Stomach (tissue), 4 donors: ENCODE results near the gene RIMS1.

ENCODE experiments used
- EP300 ChIP-seq: sonication (generic); formaldehyde crosslinking; IDR thresholded peaks from one replicate; pipeline ENCODE4 v1.6.1; 2017; ENCODE audit warnings: antibody characterized with exemption
- POLR2A ChIP-seq, 4 donors: fragments of 450-650 bp; IDR thresholded peaks; one replicate each; pipeline ENCODE4 v1.6.1; 2016; ENCODE audit warnings: antibody characterized with exemption in 4 of 4, control low read depth in 2 of 4, mild to moderate bottlenecking in 1 of 4, moderate library complexity in 1 of 4
- POLR2AphosphoS5 ChIP-seq, 3 donors: sonication (generic); formaldehyde crosslinking; IDR thresholded peaks; one replicate each; pipeline ENCODE4 v1.6.1; 2016; ENCODE audit warnings: antibody characterized with exemption in 3 of 3
- TF ChIP-seq, protein P1 (sequence below), 7 experiments: fragments of 450-650 bp in 4 of 7; fragments of 200-600 bp in 3 of 7; sonication (generic) in 3 of 7; IDR thresholded peaks; one replicate each; pipeline ENCODE4 v1.5.1; 2016 to 2019; ENCODE audit warnings: antibody characterized with exemption in 7 of 7, control low read depth in 2 of 7, mild to moderate bottlenecking in 1 of 7

- TF ChIP-seq, protein P1, sequence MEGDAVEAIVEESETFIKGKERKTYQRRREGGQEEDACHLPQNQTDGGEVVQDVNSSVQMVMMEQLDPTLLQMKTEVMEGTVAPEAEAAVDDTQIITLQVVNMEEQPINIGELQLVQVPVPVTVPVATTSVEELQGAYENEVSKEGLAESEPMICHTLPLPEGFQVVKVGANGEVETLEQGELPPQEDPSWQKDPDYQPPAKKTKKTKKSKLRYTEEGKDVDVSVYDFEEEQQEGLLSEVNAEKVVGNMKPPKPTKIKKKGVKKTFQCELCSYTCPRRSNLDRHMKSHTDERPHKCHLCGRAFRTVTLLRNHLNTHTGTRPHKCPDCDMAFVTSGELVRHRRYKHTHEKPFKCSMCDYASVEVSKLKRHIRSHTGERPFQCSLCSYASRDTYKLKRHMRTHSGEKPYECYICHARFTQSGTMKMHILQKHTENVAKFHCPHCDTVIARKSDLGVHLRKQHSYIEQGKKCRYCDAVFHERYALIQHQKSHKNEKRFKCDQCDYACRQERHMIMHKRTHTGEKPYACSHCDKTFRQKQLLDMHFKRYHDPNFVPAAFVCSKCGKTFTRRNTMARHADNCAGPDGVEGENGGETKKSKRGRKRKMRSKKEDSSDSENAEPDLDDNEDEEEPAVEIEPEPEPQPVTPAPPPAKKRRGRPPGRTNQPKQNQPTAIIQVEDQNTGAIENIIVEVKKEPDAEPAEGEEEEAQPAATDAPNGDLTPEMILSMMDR (IDR thresholded peaks at IDR 0.05): no peak
- TF ChIP-seq POLR2A (IDR thresholded peaks at IDR 0.05): no peak
- TF ChIP-seq POLR2AphosphoS5 (IDR thresholded peaks at IDR 0.05): no peak
- no peak for TF ChIP-seq EP300
Measured at GRCh38 chr6:71887744-71888230, 1.4 kb downstream of the RIMS1 start.
